B cell (primary cell): ENCODE data around the gene HRK. TPM values are rescaled to one million over a fixed set of nuclear protein-coding genes. Genes with fewer than 3 reads are reported as not detected.

ENCODE experiments used
- ATAC-seq: fragments of 200-7000 bp; cut with Tn5 transposase; one replicate; pipeline ENCODE4 v1.10.0; 2021; ENCODE audit warnings: low read depth, mild to moderate bottlenecking, moderate number of reproducible peaks, moderate library complexity
- CTCF ChIA-PET: fragments of 350-600 bp; sonication (Branson Sonifier 250); formaldehyde crosslinking; loops from one replicate; lab custom pipeline; 2021; ENCODE audit warnings: antibody characterized with exemption, inconsistent platforms; lab: Charles Lee
- POLR2A ChIA-PET: fragments of 350-600 bp; sonication (Branson Sonifier 250); formaldehyde crosslinking; loops from one replicate; lab custom pipeline; 2021; ENCODE audit warnings: antibody characterized with exemption; lab: Charles Lee
- DNase-seq: peaks from one replicate; pipeline ENCODE4 v3.0.0; 2013
- H2AFZ ChIP-seq: 2 replicates; pipeline ENCODE4 v1.6.1; 2012; ENCODE audit warnings: mild to moderate bottlenecking, low read depth, low read length; ENCODE audit not compliant: insufficient read depth, poor library complexity, severe bottlenecking
- H3K27ac ChIP-seq, 2 donors: 1 replicate in 1 of 2; 2 replicates in 1 of 2; pipeline ENCODE4 v1.5.1; 2012 to 2013; ENCODE audit warnings: low read length in 2 of 2, mild to moderate bottlenecking in 2 of 2, moderate library complexity in 1 of 2
- H3K27me3 ChIP-seq, 4 experiments: fragments of 200-600 bp in 1 of 4; sonication (generic) in 1 of 4; replicated peaks in 1 of 4; 1 replicate in 2 of 4; 2 replicates in 2 of 4; pipeline versions ENCODE4 v1.6.1 to v1.7.0; 2013 to 2016; ENCODE audit warnings: low read length in 3 of 4, mild to moderate bottlenecking in 2 of 4, mixed read lengths in 1 of 4, moderate library complexity in 1 of 4; ENCODE audit not compliant: insufficient read depth in 4 of 4, control insufficient read depth in 3 of 4; ENCODE audit errors: control extremely low read depth in 1 of 4
- H3K36me3 ChIP-seq, 2 experiments: replicated peaks in 1 of 2; 1 replicate in 1 of 2; 2 replicates in 1 of 2; pipeline versions ENCODE4 v1.6.1 to v1.7.1; 2013; ENCODE audit warnings: low read length in 1 of 2; ENCODE audit not compliant: insufficient read depth in 2 of 2, control insufficient read depth in 1 of 2; ENCODE audit errors: control extremely low read depth in 1 of 2, extremely low read depth in 1 of 2
- H3K4me1 ChIP-seq, 2 donors: fragments of 200-600 bp in 1 of 2; sonication (generic) in 1 of 2; 1 replicate in 1 of 2; 2 replicates in 1 of 2; pipeline versions ENCODE4 v1.5.1 to v1.6.1; 2013 to 2017; ENCODE audit warnings: low read length in 2 of 2; ENCODE audit not compliant: control insufficient read depth in 2 of 2, insufficient read depth in 2 of 2
- H3K4me2 ChIP-seq: replicated peaks from 2 replicates; pipeline ENCODE3; 2012; ENCODE audit warnings: mild to moderate bottlenecking, low read depth, low read length; ENCODE audit not compliant: poor library complexity, severe bottlenecking
- H3K4me3 ChIP-seq, 5 experiments: fragments of 200-600 bp in 1 of 5; sonication (generic) in 1 of 5; 1 replicate in 3 of 5; 2 replicates in 2 of 5; pipeline versions ENCODE4 v1.5.1 to v1.7.0; 2011 to 2016; ENCODE audit warnings: low read length in 4 of 5, mild to moderate bottlenecking in 4 of 5, low read depth in 2 of 5, control low read depth in 1 of 5, moderate library complexity in 1 of 5; ENCODE audit not compliant: insufficient read depth in 1 of 5; ENCODE audit errors: control extremely low read depth in 1 of 5, extremely low read depth in 1 of 5
- H3K79me2 ChIP-seq: fragments of 200-600 bp; sonication (generic); one replicate; pipeline ENCODE4 v1.6.0; 2016; ENCODE audit warnings: low read length; ENCODE audit not compliant: control insufficient read depth, insufficient read depth
- H3K9ac ChIP-seq: fragments of 200-600 bp; sonication (generic); 2 replicates; pipeline ENCODE4 v1.6.1; 2017; ENCODE audit warnings: mild to moderate bottlenecking, low read length, moderate library complexity
- H3K9me3 ChIP-seq, 3 donors: one replicate each; pipeline versions ENCODE4 v1.6.1 to v1.7.1; 2013; ENCODE audit warnings: low read length in 2 of 3; ENCODE audit not compliant: control insufficient read depth in 2 of 3, insufficient read depth in 1 of 3; ENCODE audit errors: control extremely low read depth in 1 of 3
- H4K20me1 ChIP-seq: 2 replicates; pipeline ENCODE4 v1.6.0; 2012; ENCODE audit warnings: mild to moderate bottlenecking, low read length; ENCODE audit not compliant: insufficient read depth, control insufficient read depth, poor library complexity, severe bottlenecking
- H3K27ac Mint-ChIP-seq: one replicate; pipeline ENCODE4 v1.8.0; 2021; ENCODE audit warnings: mixed read lengths
- H3K27me3 Mint-ChIP-seq: one replicate; pipeline ENCODE4 v1.8.0; 2021; ENCODE audit warnings: mixed read lengths
- H3K4me1 Mint-ChIP-seq: one replicate; pipeline ENCODE4 v1.8.0; 2021; ENCODE audit warnings: mixed read lengths
- H3K4me3 Mint-ChIP-seq: one replicate; pipeline ENCODE4 v1.8.0; 2021; ENCODE audit warnings: mixed read lengths
- H3K9me3 Mint-ChIP-seq: one replicate; pipeline ENCODE4 v1.8.0; 2022; ENCODE audit warnings: mixed read lengths; ENCODE audit not compliant: insufficient read depth
- CTCF ChIP-seq: fragments of 200-600 bp; IDR thresholded peaks from one replicate; pipeline ENCODE4 v1.8.0; 2022; ENCODE audit warnings: antibody characterized with exemption, mild to moderate bottlenecking
- EZH2 ChIP-seq: IDR thresholded peaks from 2 replicates; pipeline ENCODE4 v1.6.1; 2012; ENCODE audit warnings: borderline replicate concordance, low read depth, mild to moderate bottlenecking, moderate library complexity, low read length; ENCODE audit not compliant: insufficient read depth, poor library complexity, severe bottlenecking
- WGBS: methylation state at CpG from one replicate; pipeline ENCODE4 v1.1.5; 2013; ENCODE audit warnings: missing lambda C conversion rate; ENCODE audit not compliant: insufficient coverage; 5-methylcytosine and 5-hydroxymethylcytosine counted together
- intact Hi-C: fragments of 100-400 bp; cut with micrococcal nuclease; formaldehyde crosslinking; loops from one replicate; pipeline ENCODE4 v1.10.0; 2022
- polyA plus RNA-seq: library from polyadenylated mRNA; depleted of rRNA; stranded (reverse); fragments of >200 nt; gene quantifications from 2 replicates; pipeline ENCODE4 v1.2.3, GENCODE V29; 2012
- total RNA-seq, 2 donors: library from RNA; stranded (reverse); fragments of 120-200 nt in 1 of 2; gene quantifications; 1 replicate in 1 of 2; 2 replicates in 1 of 2; pipeline versions ENCODE4 v1.2.3 to v1.2.4, GENCODE V29; 2013 to 2022

The HRK gene
- total and polyA plus RNA-seq, 2 donors (not counting 1 experiment from before 2014, with no cell fraction given), result 1.8 to 45.1 TPM

- intact Hi-C loops, result no loop called here
- POLR2A ChIA-PET, result no interaction called here
These were observed 47.3 kb upstream of the HRK start for GRCh38 chr12:116928504-116928903.

More at GRCh38 chr12:116928504-116928903, 47.3 kb upstream of the HRK start:
- H3K27ac ChIP-seq, result no peak overlapping the region
- WGBS, result 100% methylated on average over 4 of the region's 5 CpGs
- no peak for ATAC-seq
- no peak overlapping the region for H3K4me3 ChIP-seq
- no peaks in the 10 kb centered on the region for H3K27me3 ChIP-seq
- Mint-ChIP-seq H3K4me3 (no peak overlapping the region), H3K27me3 (no peaks in the 10 kb centered on the region), H3K9me3 (no peaks in the 10 kb centered on the region), H3K4me1 (peaks cover 32% of the 10 kb centered on the region), H3K27ac (no peak overlapping the region)
- H3K36me3 ChIP-seq, result peaks cover 4 to 11% of the 10 kb centered on the region in 2 experiments
- DNase-seq, result no peak
- H2AFZ ChIP-seq, result no peak overlapping the region
- no peaks in the 10 kb centered on the region for H3K9me3 ChIP-seq
- TF ChIP-seq CTCF (no peak), EZH2 (no peak)
- no peak overlapping the region for H3K4me2 ChIP-seq
- peaks cover 12 to 20% of the 10 kb centered on the region in 2 donors for H3K4me1 ChIP-seq
- peaks cover 23% of the 10 kb centered on the region for H4K20me1 ChIP-seq
- peaks cover 57% of the 10 kb centered on the region for H3K79me2 ChIP-seq
- H3K9ac ChIP-seq, result no peak overlapping the region
- CTCF ChIA-PET, result no interaction called here
